ENCODE data around the gene GPR75.

The GPR75 gene

GRCh38 chr2:53811601-53812000 lies 48.2 kb downstream of the GPR75 start:
- no peak for TF ChIP-seq NFIC (IDR thresholded peaks at IDR 0.05)
- no peak for TF ChIP-seq FOXM1 (IDR thresholded peaks at IDR 0.05; ENCODE audit: borderline replicate concordance, low read depth)
- no peak for TF ChIP-seq MAX (IDR thresholded peaks at IDR 0.05)
- no peak for TF ChIP-seq CREB1 (IDR thresholded peaks at IDR 0.05; ENCODE audit: low read depth)
- no peak for TF ChIP-seq EP300 (IDR thresholded peaks at IDR 0.05; ENCODE audit: borderline replicate concordance)
- no peak for TF ChIP-seq TCF12 (IDR thresholded peaks at IDR 0.05; ENCODE audit: low read depth)
- no peak for TF ChIP-seq CEBPB (IDR thresholded peaks at IDR 0.05)

Measured in Ishikawa (cell line).